ENCODE data around the gene PABPN1L.

Gene PABPN1L

DNA sequence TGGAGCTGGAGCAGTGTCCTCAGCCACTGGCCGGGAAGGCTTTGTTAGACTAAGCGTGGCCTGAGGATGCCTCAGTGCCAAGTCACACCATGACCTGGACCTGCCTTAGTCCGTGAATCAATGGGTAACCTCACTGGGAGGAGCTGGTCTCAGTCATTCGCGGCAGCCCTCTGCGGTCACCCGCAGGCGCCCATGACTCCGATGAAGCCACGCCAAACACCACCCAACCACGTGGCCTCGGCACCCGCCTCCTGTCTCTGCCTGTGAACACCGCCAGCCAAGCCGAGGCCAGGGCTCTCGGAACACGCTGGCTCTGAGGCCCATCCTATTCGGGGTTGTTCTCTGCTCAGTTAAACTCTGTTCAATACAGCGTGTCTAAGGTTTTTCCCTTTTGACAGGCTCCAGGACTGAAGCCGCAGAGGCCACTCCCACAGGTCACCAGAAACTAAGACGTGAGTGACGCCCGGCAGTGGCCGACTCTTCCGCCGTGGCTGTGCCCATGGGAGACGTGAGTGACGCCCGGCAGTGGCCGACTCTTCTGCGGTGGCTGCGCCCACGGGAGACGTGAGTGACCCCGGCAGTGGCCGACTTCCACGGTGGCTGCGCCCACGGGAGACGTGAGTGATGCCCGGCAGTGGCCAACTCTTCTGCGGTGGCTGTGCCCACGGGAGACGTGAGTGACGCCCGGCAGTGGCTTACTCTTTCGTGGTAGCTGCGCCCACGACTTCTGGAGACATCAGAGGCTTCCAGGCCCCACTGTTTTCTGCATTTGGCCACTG lies 16.8 kb upstream of the PABPN1L start:
- in situ Hi-C loops (cut with HindIII; ENCODE audit: low sequenced_read_pairs): no loop called here
- TF ChIP-seq, protein P1, sequence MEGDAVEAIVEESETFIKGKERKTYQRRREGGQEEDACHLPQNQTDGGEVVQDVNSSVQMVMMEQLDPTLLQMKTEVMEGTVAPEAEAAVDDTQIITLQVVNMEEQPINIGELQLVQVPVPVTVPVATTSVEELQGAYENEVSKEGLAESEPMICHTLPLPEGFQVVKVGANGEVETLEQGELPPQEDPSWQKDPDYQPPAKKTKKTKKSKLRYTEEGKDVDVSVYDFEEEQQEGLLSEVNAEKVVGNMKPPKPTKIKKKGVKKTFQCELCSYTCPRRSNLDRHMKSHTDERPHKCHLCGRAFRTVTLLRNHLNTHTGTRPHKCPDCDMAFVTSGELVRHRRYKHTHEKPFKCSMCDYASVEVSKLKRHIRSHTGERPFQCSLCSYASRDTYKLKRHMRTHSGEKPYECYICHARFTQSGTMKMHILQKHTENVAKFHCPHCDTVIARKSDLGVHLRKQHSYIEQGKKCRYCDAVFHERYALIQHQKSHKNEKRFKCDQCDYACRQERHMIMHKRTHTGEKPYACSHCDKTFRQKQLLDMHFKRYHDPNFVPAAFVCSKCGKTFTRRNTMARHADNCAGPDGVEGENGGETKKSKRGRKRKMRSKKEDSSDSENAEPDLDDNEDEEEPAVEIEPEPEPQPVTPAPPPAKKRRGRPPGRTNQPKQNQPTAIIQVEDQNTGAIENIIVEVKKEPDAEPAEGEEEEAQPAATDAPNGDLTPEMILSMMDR (IDR thresholded peaks at IDR 0.05; ENCODE audit: low read depth, low read length): no peak
- DNase-seq (ENCODE audit: low read depth, low spot score): no peak

DNA sequence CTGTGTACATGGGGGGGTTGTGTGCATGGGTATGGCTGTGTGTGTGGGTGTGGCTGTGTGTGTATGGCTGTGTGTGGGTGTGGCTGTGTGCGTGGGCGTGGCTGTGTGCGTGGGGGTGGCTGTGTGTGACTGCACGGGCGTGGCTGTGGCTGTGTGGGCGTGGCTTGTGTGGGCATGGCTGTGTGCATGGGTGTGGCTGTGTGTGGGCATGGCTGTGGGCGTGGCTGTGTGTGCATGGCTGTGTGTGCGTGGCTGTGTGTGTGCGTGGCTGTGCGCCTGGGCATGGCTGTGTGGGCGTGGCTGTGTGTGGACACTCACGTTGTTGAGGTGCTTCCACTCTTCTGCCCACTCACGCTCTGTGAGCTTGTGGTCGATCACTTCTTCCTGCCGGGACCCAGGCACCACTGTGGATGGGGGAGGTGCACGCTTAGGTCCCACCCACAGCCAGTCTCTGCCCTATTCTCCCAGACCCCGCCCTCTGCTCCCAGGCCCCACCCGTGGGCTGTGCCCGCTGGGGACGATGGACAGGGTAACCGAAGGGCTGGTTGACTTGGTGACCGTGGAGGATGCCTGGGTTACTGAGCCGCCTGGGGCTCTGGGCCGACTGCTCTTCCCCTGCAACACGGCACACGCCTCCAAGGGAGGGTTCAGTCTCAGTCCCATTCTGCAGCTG lies 16.0 kb upstream of the PABPN1L start:
- in situ Hi-C loops (cut with HindIII; ENCODE audit: low sequenced_read_pairs): no loop called here
- TF ChIP-seq, protein P1 (IDR thresholded peaks at IDR 0.05; ENCODE audit: low read depth, low read length): no peak
- H3K4me3 ChIP-seq (ENCODE audit: low read depth, low read length): no peak overlapping the region
- no peak for DNase-seq (ENCODE audit: low read depth, low spot score)

More for the DNA sequence above, 16.8 kb upstream of the PABPN1L start:
- no peak overlapping the region for H3K4me3 ChIP-seq (ENCODE audit: low read depth, low read length)

- TF ChIP-seq, protein P1 (IDR thresholded peaks at IDR 0.05; ENCODE audit: low read depth, low read length): no peak
- in situ Hi-C loops (cut with HindIII; ENCODE audit: low sequenced_read_pairs): no loop called here
- H3K4me3 ChIP-seq (ENCODE audit: low read depth, low read length): no peak overlapping the region
- no peak for DNase-seq (ENCODE audit: low read depth, low spot score)
These were observed 15.4 kb upstream of the PABPN1L start for GRCh38 chr16:88881675-88882357.

GRCh38 chr16:88881007-88881615 lies 14.7 kb upstream of the PABPN1L start:
- DNase-seq (ENCODE audit: low read depth, low spot score): no peak
- no peak overlapping the region for H3K4me3 ChIP-seq (ENCODE audit: low read depth, low read length)
- in situ Hi-C loops (cut with HindIII; ENCODE audit: low sequenced_read_pairs): no loop called here
- TF ChIP-seq, protein P1 (IDR thresholded peaks at IDR 0.05; ENCODE audit: low read depth, low read length): no peak

DNA sequence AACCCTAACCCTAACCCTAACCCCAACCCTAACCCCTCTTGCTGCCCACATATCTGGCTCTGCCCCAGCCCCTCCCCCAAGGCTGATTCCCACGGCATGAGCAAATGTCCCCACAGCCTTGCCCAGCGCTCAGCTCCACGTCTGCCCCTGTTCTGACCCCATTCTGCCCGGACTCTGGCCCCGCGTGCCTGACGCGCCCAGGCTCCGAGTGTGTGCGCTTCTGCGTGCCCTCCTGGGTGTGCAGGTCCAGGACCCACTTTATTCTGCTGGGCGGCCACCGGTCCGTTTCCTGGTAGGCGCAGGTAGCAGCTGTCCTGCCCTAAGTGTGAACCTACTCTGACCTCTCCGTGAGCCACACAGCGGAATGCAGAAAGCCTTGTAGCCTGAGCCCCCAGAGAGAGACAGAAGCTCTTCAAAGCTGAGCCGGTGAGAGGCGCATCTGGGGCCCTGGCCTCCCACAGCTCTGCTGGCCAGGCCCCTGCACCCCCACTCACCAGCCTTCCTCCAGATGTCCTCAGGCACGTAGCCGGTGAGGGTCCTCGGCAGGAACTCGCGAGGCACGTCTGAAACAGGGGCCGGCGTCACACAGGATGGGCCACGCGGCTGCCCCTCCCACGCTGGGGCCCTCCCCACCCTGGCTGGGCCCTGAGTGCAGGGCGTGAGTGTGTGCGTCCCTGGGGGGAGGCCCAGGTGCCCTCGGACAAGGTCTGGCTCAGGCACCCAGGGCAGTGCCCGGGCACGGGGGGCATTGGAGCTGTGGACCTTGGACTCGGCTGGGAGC lies 14.0 kb upstream of the PABPN1L start:
- in situ Hi-C loops (cut with HindIII; ENCODE audit: low sequenced_read_pairs): no loop called here
- DNase-seq (ENCODE audit: low read depth, low spot score): no peak
- TF ChIP-seq, protein P1 (IDR thresholded peaks at IDR 0.05; ENCODE audit: low read depth, low read length): no peak
- no peak overlapping the region for H3K4me3 ChIP-seq (ENCODE audit: low read depth, low read length)

DNA sequence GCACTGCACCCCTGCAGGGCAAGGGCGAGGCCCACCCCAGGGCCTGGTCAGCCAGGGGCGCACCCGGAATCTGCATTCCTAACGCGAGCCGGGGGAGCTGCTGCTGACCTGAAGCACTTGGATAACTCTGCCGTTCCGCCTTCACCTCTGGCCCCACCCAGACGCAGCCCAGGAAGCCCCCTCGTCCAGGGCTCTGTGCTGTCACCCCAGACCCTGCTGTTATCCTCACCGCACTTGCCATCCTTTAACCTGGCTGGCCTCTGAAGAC lies 13.3 kb upstream of the PABPN1L start:
- TF ChIP-seq, protein P1 (IDR thresholded peaks at IDR 0.05; ENCODE audit: low read depth, low read length): no peak
- H3K4me3 ChIP-seq (ENCODE audit: low read depth, low read length): no peak overlapping the region
- in situ Hi-C loops (cut with HindIII; ENCODE audit: low sequenced_read_pairs): no loop called here
- DNase-seq (ENCODE audit: low read depth, low spot score): no peak
